Activated CD4-positive, CD25-positive, alpha-beta regulatory T cell (primary cell): ENCODE measurements around the gene NEK1.
"Not testable (repeated sequence)": the region's sequence is repeated elsewhere in the genome, so short reads cannot be mapped to it uniquely, and the experiment has no call there.

Source experiments
- DNase-seq, 4 experiments: peaks; one replicate each; lab custom pipeline; 2025; lab: John Stamatoyannopoulos, UW

The NEK1 gene

DNA sequence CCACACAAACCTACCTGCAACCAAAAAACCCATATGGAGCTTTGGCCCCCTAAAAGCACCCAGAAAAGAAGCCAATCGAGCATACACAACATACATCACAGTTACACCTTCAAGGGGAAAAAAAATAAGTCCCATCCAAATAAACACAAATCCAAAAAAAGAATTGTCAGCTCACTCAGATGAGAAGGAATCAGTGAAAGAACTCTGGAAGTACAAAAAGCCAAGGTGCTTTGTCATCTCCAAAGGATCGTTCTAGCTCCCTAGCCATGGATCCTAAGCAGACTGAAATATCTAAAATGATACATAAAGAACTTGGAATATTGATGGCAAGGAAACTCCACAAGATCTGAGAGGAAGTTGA is 119.2 kb downstream of the NEK1 start:
- DNase-seq, result no peak

DNA sequence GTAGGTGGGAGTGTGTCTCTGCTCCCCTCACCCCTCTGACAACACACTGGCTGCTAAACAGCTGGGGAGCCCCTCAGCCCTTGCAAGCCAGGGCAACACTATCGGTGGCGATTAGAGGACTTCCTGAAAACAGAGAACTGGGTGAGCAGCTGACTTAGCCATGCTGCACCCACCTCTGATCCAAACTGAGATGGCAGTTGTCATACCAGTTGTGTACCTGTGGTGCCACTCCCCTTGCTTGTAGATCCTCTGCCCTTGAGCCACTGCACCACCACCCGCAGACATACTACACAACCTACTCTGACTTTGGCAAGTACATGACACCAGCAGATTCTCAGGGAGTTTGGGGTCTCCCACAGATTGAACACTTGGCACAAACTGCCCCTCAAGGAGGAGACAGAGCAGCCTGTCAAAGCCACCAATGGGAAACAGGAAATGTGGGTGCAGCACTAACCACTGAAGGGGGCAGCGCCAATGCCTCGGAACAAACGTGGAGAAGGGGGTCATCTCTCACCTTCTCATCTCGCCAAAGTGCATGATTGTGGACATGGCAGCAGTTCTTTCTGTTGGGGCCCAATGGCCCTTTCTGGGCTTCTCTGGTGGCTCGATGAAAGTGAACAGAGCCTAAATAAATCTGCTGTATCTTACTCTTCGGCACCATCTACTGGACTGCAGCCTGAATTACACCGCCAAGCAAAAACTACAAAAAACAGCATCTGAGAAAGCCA is 119.8 kb downstream of the NEK1 start:
- DNase-seq, result no peak

DNA sequence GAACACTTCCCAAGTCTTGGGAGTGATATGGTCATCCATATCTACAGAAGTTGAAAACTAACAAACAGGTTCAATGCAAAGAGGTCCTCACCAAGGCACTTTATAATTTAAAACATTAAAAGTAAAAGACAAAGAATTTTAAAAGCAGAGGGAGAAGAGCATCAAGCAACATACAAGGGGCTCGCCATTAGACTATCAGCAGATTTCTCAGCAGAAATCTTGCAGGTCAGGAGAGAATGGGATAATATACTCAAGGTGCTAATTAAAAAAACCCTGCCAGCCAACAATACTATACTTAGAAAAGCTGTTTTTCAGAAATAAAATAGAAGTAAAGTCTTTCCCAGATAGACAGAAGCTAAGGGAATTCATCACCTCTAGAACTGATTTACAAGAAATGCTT is 121.2 kb downstream of the NEK1 start:
- DNase-seq, result no peak

DNA sequence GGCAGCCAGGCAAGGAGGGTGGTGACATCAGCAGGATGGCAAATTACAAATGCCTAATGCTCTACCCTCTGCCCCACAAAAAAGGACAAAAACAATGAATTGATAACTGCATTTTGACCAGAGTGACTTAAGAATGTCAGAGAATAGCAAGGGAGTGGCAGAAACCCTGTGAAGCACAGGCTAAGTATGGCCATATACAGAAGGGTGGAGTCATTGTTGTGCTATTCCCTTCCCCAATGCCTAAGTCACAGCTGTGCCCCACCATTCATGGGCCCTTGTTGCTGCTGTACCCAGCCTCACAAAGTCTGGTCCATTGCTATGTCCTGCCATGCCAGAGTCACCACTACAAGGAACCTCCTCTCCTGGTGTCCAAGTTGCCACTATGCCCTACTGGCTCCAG is 123.1 kb downstream of the NEK1 start:
- DNase-seq, result no peak

DNA sequence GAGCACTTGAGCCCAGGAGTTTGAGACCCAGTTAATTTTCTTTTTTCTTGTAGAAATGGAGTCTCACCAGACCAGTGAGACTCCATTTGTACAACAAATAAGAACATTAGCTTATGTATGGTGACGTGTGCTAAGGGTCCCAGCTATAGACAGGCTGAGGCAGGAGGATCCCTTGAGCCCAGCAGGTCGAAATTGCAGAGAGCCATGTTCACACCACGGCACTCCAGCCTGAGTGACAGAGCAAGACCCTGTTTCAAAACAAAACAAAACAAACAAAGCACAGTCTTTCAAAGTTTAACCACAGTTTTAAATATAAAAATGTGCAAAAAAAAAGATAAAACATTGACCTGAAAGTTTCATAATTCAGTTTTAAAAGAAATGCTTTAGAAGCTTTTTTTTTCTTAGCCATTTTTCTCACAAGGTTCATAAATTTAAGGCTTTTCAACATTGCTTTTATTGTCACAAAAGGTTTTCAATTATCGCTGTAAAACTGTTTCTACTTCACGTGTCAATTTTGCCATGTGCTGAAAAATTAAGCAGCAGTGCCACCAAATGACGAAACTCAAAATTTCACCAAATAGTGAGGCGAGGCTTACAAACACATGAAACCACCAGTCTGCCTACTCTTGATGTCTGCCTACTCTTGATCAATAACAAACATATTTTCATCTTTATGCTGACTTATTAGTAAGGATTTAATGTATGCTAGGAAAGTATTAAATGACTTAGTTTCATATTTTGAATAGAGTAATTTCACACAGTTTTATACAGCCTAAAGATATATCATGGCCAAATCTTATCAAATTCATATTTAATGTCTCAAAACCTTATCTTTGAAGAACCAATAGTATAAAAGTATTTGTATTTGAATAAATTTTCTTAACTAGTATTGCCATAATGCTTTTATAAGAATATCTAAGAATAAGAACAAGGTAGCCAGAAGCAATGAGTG is 126.3 kb downstream of the NEK1 start:
- DNase-seq, result no peak

DNA sequence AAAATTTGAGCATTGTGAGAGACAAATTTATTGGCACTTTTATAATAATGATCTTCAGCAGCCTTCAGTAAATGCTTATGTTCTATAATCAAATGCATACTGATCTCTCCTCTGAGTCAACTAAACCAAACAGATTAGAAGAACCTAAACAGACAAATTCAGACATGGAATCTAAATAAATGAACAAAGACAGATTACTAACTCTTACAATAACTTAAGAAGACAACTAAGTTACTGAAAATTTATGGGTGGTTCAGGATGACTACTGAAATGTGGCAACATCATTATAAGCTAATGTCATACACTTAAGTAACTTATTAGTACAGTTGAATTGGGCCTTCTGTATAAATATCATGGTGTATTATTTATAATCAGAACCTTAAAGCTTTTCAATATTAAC is 127.3 kb downstream of the NEK1 start:
- no peak for DNase-seq

DNA sequence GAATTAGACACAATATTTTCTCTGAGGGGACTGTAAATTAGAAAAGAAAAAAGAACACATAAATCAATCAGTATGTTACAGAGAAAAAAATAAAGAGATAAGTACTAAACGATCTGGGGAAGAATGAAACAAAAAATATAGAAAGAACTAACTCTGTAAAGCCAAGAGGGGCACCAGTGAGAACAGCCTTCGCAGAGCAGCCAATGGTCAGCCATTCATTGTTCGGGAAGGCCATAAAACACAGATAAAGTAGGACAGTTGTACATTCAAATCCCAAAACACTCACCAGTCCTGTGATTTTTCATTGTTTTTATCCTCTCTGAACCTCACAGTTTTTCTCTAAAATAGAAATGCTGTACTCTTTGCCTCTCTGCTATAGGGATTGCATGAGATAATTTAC is 127.9 kb downstream of the NEK1 start:
- no peak for DNase-seq

DNA sequence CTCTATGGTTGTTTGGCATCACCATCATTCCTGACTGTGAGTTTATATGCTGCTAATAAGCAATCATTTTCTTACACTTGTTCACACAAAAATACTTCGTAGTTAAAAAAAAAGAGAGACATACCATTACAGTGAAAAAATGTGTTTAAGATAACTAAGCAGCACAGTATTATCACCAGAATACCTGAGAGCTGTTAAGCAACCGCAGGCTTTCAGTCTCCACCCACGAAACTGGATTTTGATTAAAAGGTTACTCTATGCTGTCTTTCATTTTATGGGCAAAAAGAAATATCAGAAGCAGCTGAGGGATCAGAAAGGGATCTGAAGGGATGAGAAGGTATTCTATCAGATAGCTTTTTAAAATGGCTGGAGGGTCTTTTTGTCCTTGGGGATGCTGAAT is 148.3 kb downstream of the NEK1 start:
- DNase-seq, result no peak

DNA sequence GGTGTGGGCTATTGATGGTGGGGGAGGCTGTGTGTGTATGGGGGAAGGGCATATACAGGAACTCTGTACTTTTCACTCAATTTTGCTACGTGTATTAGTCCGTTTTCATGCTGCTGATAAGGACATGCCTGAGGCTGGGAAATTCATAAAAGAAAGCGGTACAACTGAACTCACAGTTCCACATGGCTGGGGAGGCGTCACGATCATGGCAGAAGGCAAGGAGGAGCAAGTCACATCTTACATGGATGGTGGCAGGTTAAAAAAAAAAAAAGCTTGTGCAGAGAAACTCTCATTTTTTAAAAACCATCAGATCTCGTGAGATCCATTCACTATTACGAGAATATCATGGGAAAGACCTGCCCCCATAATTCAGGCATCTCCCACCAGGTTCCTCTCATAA is 152.3 kb downstream of the NEK1 start:
- no peak for DNase-seq

DNA sequence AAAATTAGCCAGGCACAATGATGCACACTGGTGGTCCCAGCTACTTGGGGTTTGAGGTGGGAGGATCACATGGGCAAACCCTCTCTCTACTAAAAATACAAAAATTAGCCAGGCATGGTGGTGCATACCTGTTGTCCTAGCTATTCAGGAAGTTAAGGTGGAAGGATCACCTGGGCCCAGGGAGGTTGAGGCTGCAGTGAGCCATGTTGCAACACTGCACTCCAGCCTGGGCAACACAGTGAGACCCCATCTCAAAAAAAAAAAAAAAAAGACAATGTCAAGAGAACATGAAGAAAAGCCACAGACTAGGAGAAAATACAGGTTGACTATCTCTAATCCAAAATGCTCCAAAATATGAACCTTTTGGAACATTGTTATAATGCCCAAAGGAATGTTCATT is 153.8 kb downstream of the NEK1 start:
- no peak for DNase-seq

DNA sequence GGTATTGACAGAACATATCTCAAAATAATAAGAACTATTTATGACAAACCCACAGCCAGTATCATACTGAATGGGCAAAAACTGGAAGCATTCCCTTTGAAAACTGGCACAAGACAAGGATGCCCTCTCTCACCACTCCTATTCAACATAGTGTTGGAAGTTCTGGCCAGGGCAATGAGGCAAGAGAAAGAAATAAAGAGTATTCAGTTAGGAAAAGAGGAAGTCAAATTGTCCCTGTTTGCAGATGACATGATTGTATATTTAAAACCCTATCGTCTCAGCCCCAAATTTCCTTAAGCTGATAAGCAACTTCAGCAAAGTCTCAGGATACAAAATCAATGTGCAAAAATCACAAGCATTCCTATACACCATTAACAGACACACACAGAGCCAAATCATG is 159.7 kb downstream of the NEK1 start:
- DNase-seq, result not testable (repeated sequence)

DNA sequence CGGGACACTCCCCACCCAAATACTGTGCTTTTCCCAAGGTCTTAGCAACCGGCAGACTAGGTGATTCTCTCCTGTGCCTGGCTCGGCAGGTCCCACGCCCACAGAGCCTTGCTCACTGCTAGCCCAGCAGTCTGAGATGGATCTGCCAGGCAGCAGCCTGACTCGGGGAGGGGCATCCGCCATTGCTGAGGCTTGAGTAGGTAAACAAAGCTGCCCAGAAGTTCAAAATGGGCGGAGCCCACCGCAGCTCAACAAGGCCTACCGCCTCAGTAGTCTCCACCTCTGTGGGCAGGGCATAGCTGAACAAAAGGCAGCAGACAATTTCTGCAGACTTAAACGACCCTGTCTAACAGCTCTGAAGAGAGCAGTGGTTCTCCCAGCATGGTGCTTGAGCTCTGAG is 163.4 kb downstream of the NEK1 start:
- DNase-seq, result not testable (repeated sequence)

DNA sequence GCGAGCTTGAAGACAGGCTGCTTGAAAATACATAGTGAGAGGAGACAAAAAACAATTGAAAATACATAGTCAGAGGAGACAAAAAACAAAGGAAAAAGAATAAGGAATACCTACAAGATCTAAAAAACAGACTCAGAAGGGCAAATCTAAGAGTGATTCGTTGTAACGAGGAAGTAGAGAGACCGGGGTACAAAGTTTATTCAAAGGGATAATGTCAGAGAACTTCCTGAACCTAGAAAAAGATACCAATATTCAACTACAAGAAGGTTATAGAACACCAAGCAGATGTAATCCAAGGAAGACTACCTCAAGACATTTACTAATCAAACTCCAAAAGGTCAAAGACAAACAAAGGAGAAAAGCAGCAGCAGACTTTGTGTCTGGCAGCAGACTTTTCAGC is 165.6 kb downstream of the NEK1 start:
- DNase-seq, result no peak

DNA sequence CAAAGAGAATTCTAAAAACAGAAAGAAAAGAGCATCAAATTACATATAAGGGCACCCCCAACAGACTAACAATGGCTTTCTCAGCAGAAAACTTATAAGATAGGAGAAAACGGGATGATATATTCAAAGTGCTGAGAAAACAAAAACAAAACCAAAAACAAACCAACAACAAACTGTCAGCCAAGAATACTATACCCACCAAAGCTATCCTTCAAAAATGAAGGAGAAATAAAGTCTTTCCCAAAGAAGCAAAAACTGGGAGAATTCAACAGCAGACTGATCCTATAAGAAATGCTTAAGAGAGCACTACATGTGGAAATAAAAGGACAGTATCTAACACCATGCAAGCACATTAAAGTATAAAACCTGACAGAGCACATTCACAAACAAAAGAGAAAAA is 168.6 kb downstream of the NEK1 start:
- DNase-seq, result no peak

DNA sequence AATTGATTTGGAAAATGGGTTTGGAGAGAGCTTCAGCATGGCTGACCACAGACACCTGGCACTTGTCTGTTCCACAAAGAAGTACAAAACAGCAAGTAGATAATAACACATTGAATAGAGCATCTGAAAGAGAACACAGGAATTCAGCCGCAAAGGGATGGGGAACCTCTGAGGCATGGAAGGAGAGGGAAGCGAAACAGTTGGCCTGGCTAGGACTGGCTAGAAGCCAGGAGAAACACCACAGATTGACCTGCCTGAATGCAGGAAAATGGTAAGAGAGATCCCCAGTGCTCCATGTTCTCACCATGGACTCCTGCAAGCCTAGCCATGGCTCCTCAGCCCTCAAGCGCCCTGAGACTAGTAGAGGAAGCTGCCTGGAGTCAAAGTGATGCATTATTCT is 171.9 kb downstream of the NEK1 start:
- DNase-seq, result no peak

DNA sequence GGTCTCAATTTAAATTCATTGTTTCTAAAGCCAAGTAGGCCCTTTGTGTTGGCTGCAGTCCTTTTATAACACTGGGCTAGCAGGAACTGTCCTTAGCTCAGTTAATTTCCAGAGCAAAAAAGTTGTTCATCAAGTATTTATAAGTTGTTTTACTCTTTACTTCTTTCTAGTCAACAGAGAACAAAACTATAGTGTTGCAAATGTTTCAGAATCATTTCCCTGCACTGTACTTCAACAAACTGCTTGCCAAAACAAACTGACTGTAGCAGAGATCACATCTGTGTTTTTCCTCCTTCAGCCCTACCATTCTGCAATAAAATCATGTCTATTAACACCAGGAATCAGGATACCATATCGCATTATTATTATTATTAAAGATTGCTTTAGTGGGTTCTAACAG is 173.1 kb downstream of the NEK1 start:
- no peak for DNase-seq

DNA sequence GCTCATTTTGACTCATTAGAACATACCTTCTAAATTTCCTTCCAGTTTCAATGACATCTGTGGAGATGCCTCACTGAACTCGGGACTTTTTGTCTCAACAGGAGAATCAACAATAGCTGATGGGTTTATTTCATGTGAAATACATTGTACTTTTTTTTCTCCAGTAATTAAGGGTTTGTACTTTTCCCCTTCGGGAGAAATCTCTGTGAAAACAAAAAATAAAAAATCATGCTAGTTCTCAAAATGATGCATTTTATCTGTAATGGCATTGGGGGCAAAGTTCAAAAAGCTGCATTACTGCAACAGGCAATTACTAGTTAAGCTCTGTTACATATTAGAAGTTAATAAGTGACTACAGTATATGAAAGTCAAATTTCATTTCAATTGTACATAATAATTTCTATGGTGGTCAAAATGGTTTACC is 174.3 kb downstream of the NEK1 start:
- DNase-seq, result no peak

DNA sequence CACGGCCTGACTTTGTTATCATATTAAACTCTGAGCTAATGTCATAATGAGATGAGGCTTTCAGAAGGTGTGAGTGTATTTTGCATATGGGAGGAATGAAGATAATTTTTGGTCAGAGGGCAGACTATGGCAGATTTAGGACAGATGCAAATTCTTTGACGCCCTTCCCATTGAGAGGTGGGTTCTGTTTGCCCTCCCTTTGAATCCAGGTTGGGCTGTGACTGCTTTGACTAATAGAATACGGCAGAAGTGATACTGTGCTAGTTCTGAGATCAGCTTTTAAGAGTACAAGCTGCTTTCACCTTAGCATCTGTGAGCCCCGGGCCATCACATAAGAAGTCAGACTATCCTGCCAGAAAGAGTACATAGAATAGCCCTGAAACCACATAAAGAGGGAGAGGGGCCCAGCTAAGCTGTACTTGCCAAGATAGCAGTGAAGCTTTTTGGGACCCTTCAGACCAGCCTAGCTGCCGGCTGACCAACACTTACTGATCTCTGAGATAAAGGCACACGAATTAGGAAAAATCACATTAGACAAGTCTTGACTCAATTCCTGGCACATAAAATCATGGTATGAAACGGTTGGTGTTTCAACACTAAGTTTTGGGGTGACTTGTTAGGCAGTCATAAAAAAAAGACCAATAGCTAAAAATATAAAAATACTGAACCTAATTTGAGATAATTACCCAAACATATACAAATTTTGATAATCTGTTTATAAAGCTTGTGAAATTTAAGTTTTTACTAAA is 174.9 kb downstream of the NEK1 start:
- DNase-seq, result no peak

DNA sequence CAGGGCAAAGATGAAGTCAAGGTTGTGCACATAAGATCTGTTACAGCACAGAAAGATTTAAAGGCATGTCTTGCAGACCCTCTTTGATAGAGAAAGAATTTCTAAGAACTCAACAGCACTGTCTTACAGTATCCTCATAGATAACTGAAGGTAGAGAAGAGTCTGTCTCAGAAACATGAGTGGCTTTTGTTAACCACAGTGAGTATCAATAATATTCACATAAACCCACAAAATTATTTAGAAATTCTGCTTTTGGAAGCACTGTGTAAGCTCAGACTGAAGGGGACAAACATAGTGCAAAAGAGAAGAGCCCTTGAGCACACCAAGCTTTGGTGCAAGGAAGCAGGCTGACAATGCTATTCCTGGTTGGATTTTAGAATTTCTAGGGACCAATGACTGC is 175.6 kb downstream of the NEK1 start:
- DNase-seq, result no peak

DNA sequence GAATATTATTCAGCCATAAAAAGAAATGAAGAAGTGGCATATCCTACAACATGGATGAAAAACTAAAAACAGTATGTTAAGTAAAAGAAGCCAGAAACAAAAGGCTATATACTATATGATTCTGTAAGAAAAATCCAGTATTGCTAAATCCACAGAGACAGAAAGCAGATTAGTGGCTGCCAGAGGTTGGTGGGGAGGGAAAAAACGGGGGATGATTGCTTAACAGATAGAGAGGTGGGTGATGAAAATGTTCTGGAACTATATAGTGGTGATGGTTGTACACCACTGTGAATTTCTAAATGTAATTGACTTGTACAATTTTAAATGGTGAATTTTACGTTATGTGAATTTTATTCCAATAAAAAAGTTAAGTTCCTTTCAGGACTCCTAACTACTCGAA is 184.0 kb downstream of the NEK1 start:
- DNase-seq, result no peak

DNA sequence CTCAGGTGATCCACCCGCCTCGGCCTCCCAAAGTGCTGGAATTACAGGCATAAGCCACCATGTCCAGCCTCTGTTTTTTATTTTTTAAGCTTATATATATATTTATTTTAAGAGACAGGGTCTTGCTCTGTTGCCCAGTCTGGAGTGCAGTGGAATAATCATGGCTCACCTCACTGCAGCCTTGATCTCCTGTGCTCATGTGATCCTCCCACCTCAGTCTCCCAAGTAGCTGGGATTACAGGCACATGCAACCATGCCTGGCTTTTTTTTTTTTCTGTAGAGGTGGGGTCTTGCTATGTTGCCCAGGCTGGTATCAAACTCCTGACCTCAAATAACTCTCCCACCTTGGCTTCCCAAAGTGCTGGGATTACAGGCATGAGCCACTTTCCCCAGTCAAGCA is 184.7 kb downstream of the NEK1 start:
- DNase-seq, result not testable (repeated sequence)

DNA sequence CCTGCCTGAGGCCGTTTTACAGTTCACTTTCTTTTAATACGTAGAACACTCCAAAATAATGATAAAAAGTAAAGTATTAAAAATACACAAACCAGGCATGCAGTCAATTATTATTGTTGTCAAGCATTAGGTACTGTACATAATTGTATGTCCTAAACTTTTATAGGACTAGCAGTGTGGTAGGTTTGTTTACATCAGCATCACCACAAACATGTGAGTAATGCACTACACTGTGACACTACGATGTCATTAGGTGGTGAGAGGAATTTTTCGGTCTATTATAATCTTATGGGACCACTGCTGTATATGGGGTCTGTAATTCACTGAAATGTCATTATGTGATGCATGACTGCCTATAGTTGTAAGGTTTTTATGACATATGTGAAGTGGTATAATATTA is 192.1 kb downstream of the NEK1 start:
- DNase-seq, result no peak

DNA sequence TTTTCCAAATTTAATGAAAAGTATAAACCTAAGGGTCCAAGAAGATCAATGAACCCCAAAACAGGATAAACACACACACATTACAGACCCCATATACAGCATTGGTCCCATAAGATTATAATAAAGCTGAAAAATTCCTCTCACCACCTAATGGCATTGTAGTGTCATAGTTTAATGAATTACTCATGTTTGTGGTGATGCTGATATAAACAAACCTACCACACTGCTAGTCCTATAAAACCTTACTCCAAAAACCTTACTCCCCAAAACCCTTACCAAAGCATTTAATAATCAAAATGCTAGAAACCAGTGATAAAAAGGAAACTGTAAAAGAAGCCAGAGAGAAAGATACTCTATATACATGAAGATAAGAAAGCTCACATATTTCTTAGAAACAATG is 193.5 kb downstream of the NEK1 start:
- DNase-seq, result no peak
